ENCODE data around the gene DNAJC27.
A peak's percentile ranks its signal among the peaks of the same experiment; 100 is the strongest.
"Not testable (repeated sequence)": the region's sequence is repeated elsewhere in the genome, so short reads cannot be mapped to it uniquely, and the experiment has no call there.

The DNAJC27 gene

GRCh38 chr2:24971536-24972314, at the start of gene DNAJC27:
TSS of gene DNAJC27 (minus strand) at chr2:24971955. CDS start at chr2:24971904, 51 bp downstream.
- peak; percentile 96 for DNase-seq (ENCODE audit: low read depth)

GRCh38 chr2:25018681-25019080, 46.9 kb upstream of the DNAJC27 start:
- no peak for DNase-seq (ENCODE audit: low read depth)

- no peak for DNase-seq (ENCODE audit: low read depth)
Observed at GRCh38 chr2:25014631-25015030, 42.9 kb upstream of the DNAJC27 start.

- not testable (repeated sequence) for DNase-seq (ENCODE audit: low read depth)
Observed at GRCh38 chr2:25011342-25011741, 39.6 kb upstream of the DNAJC27 start.

- DNase-seq (ENCODE audit: low read depth) = no peak
Observed at GRCh38 chr2:25009954-25010353, 38.2 kb upstream of the DNAJC27 start.

GRCh38 chr2:25002066-25002465, 30.3 kb upstream of the DNAJC27 start:
- no peak for DNase-seq (ENCODE audit: low read depth)

- DNase-seq (ENCODE audit: low read depth) = no peak
Observed at GRCh38 chr2:25001325-25001637, 29.5 kb upstream of the DNAJC27 start.

GRCh38 chr2:25000503-25001324, 29.0 kb upstream of the DNAJC27 start:
- no peak for DNase-seq (ENCODE audit: low read depth)

- no peak for DNase-seq (ENCODE audit: low read depth)
Observed at GRCh38 chr2:25000036-25000435, 28.3 kb upstream of the DNAJC27 start.

GRCh38 chr2:24999097-24999496, 27.3 kb upstream of the DNAJC27 start:
- DNase-seq (ENCODE audit: low read depth) = not testable (repeated sequence)

- DNase-seq (ENCODE audit: low read depth) = no peak
Observed at GRCh38 chr2:24994146-24994724, 22.5 kb upstream of the DNAJC27 start.

GRCh38 chr2:24993406-24994145, 21.8 kb upstream of the DNAJC27 start:
- no peak for DNase-seq (ENCODE audit: low read depth)

GRCh38 chr2:24986372-24986771, 14.6 kb upstream of the DNAJC27 start:
- DNase-seq (ENCODE audit: low read depth) = no peak

- DNase-seq (ENCODE audit: low read depth) = no peak
Observed at GRCh38 chr2:24985511-24985910, 13.8 kb upstream of the DNAJC27 start.

GRCh38 chr2:24984912-24985311, 13.2 kb upstream of the DNAJC27 start:
- DNase-seq (ENCODE audit: low read depth) = no peak

GRCh38 chr2:24981411-24982136, 9.8 kb upstream of the DNAJC27 start:
- no peak for DNase-seq (ENCODE audit: low read depth)

- DNase-seq (ENCODE audit: low read depth) = no peak
Observed at GRCh38 chr2:24978661-24979060, 6.9 kb upstream of the DNAJC27 start.

- no peak for DNase-seq (ENCODE audit: low read depth)
Observed at GRCh38 chr2:24977631-24978030, 5.9 kb upstream of the DNAJC27 start.

- DNase-seq (ENCODE audit: low read depth) = no peak
Observed at GRCh38 chr2:24973812-24974211, 2.1 kb upstream of the DNAJC27 start.

GRCh38 chr2:24972315-24972961, 683 bp upstream of the DNAJC27 start:
- no peak for DNase-seq (ENCODE audit: low read depth)

- no peak for DNase-seq (ENCODE audit: low read depth)
Observed at GRCh38 chr2:24971286-24971535, 544 bp downstream of the DNAJC27 start.
